Endodermal cell (in vitro differentiated cells): ENCODE results near the gene PAIP1. TPM values are rescaled to one million over a fixed set of nuclear protein-coding genes. Genes with fewer than 3 reads are reported as not detected.

Experiments
- DNase-seq: peaks from one replicate; pipeline ENCODE4 v3.0.0-alpha.2; 2017
- H3K27ac ChIP-seq: 2 replicates; pipeline ENCODE4 v1.5.1; 2013; ENCODE audit warnings: mild to moderate bottlenecking, low read depth, low read length, moderate library complexity
- H3K27me3 ChIP-seq: 2 replicates; pipeline ENCODE4 v1.6.1; 2013; ENCODE audit warnings: mild to moderate bottlenecking, low read length, moderate library complexity; ENCODE audit not compliant: insufficient read depth, control insufficient read depth, poor library complexity, severe bottlenecking
- H3K36me3 ChIP-seq: 2 replicates; pipeline ENCODE4 v1.7.0; 2013; ENCODE audit warnings: mild to moderate bottlenecking, low read length, moderate library complexity; ENCODE audit not compliant: control insufficient read depth, insufficient read depth
- H3K4me1 ChIP-seq: one replicate; pipeline ENCODE4 v1.7.0; 2013; ENCODE audit warnings: low read length; ENCODE audit not compliant: control insufficient read depth, insufficient read depth
- H3K4me3 ChIP-seq: 2 replicates; pipeline ENCODE4 v1.5.1; 2013; ENCODE audit warnings: mild to moderate bottlenecking, low read length, moderate library complexity
- H3K9ac ChIP-seq: 2 replicates; pipeline ENCODE4 v1.6.1; 2013; ENCODE audit warnings: mild to moderate bottlenecking, low read length, moderate library complexity; ENCODE audit not compliant: poor library complexity, severe bottlenecking; ENCODE audit errors: extremely low read depth
- H3K9me3 ChIP-seq: 2 replicates; pipeline ENCODE4 v1.6.1; 2013; ENCODE audit warnings: mild to moderate bottlenecking, low read length, moderate library complexity; ENCODE audit not compliant: control insufficient read depth
- H3K27ac Mint-ChIP-seq: 2 replicates; pipeline ENCODE4 v1.8.0; 2020; ENCODE audit warnings: mixed read lengths
- H3K27me3 Mint-ChIP-seq: 2 replicates; pipeline ENCODE4 v1.8.0; 2021; ENCODE audit warnings: mild to moderate bottlenecking, mixed read lengths; ENCODE audit not compliant: insufficient read depth
- H3K36me3 Mint-ChIP-seq: 2 replicates; pipeline ENCODE4 v1.8.0; 2020; ENCODE audit warnings: low read depth, mixed read lengths
- H3K4me1 Mint-ChIP-seq: 2 replicates; pipeline ENCODE4 v1.8.0; 2020; ENCODE audit warnings: mixed read lengths
- H3K4me3 Mint-ChIP-seq: 2 replicates; pipeline ENCODE4 v1.8.0; 2020; ENCODE audit warnings: mild to moderate bottlenecking, moderate library complexity, mixed read lengths
- H3K9me3 Mint-ChIP-seq: 2 replicates; pipeline ENCODE4 v1.8.0; 2020; ENCODE audit warnings: mild to moderate bottlenecking, mixed read lengths
- WGBS, 2 experiments: methylation state at CpG; one replicate each; pipeline versions ENCODE4 v1.1.5 to v1.1.7; 2013; ENCODE audit warnings: missing lambda C conversion rate in 2 of 2, mixed read lengths in 1 of 2; ENCODE audit not compliant: insufficient coverage in 1 of 2, insufficient read length in 1 of 2; 5-methylcytosine and 5-hydroxymethylcytosine counted together
- long read RNA-seq, 4 experiments: library from polyadenylated mRNA in 2 of 4; library from RNA in 1 of 4; library from capped mRNA in 1 of 4; stranded (forward) in 3 of 4; unstranded in 1 of 4; transcript quantifications; one replicate each; pipeline ENCODE4 v2.0.0, GENCODE V29; 2020 to 2021; ENCODE audit warnings: inconsistent platforms in 1 of 4
- polyA plus RNA-seq, 2 experiments: library from polyadenylated mRNA; stranded (reverse); fragments of 50-300 nt; gene quantifications; one replicate each; pipeline ENCODE4 v1.2.3, GENCODE V29; 2013
- total RNA-seq, 2 donors: library from RNA; stranded (reverse); fragmentation: NEBNext Ultra II Directional in 1 of 2; extraction: Animal tissue kit (Norgen Biotek cat#: 25700) in 1 of 2; gene quantifications; 2 replicates in 1 of 2; 3 replicates in 1 of 2; pipeline ENCODE4 v1.2.1, GENCODE V29; 2021
- TF ChIP-seq, protein P1 (sequence below): fragments of 200-600 bp; sonication (generic); conservative IDR thresholded peaks from 2 replicates; pipeline ENCODE4 v1.5.0; 2021; ENCODE audit warnings: antibody characterized with exemption, mild to moderate bottlenecking

The PAIP1 gene
- total RNA-seq = 100 to 1,000 TPM; 115 to 118 TPM
- polyA plus RNA-seq (2013, experiment 1 of 2) = 137 TPM
- 134 TPM for polyA plus RNA-seq (2013, experiment 2 of 2)
- long read RNA-seq, experiment 1, transcript PAIP1-203 (11 exons, 1,734 nt) = minor isoform, 19 of 72 reads
- long read RNA-seq, experiment 1, transcript PAIP1-201 (11 exons, 2,782 nt) = major isoform, 20 of 72 reads
- long read RNA-seq, experiment 1, partial matches to known transcripts = 11 of 72 reads
- long read RNA-seq, experiment 1, other reads (novel, unspliced or antisense) = 21 of 72 reads
- long read RNA-seq, experiment 2, transcript PAIP1-202 (11 exons, 1,814 nt) = minor isoform, 6 of 372 reads
- long read RNA-seq, experiment 2, transcript PAIP1-201 (11 exons, 2,782 nt) = major isoform, 212 of 372 reads
- long read RNA-seq, experiment 2, transcript PAIP1-203 (11 exons, 1,734 nt) = minor isoform, 130 of 372 reads
- long read RNA-seq, experiment 2, partial matches to known transcripts = 2 of 372 reads
- long read RNA-seq, experiment 2, other reads (novel, unspliced or antisense) = 22 of 372 reads
- long read RNA-seq, experiment 3, transcript PAIP1-201 (11 exons, 2,782 nt) = minor isoform, 61 of 356 reads
- long read RNA-seq, experiment 3, transcript PAIP1-202 (11 exons, 1,814 nt) = minor isoform, 22 of 356 reads
- long read RNA-seq, experiment 3, transcript PAIP1-203 (11 exons, 1,734 nt) = major isoform, 219 of 356 reads
- long read RNA-seq, experiment 3, partial matches to known transcripts = 12 of 356 reads
- long read RNA-seq, experiment 3, other reads (novel, unspliced or antisense) = 42 of 356 reads
- long read RNA-seq, experiment 4, transcript PAIP1-203 (11 exons, 1,734 nt) = minor isoform, 17 of 61 reads
- long read RNA-seq, experiment 4, transcript PAIP1-202 (11 exons, 1,814 nt) = major isoform, 29 of 61 reads
- long read RNA-seq, experiment 4, partial matches to known transcripts = 1 of 61 reads
- long read RNA-seq, experiment 4, other reads (novel, unspliced or antisense) = 12 of 61 reads

DNA sequence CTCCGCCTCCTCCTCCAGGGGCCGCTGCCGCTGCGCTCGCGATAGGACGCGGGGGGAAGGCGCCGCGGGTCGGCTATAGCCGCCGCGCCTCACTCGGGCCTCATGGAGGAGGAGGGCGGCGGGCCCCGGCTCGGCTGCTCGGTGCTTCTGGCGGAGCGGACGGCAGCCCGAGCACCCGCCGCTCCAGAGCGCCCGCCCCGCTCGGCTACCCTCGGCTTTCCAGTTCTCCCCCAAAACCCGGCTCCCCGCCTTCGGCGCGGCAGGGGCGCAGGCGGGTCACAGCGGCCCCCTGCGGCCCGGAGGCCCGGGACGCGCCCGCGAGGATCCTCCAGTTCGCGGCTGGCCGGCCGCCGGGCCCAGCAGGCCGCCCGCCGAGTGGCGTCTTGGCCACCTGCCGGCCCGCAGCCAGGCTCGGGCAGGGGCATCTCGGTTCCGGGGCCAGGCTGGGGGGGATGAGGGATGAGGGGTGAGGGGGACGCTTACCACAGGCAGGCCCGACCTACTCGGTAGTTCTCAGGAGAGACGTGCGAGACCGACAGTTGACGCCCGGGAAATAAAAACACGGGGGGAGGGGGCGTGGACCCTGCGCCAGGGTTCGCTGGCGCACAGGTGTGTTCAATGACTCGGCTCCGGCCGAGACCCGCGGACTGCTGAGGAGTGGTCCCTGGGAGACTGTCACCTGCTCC lies at the start of gene PAIP1:
Gene PAIP1, minus strand, starts transcription at position 221 of the 686 bp plus-strand sequence. CDS start 231 bp downstream, outside the sequence.
- WGBS, 2 experiments = 1 to 3% methylated on average over 11 to 79 of the region's 79 CpGs

GRCh38 chr5:43606351-43606750 lies 49.5 kb upstream of the PAIP1 start:
- peaks cover 19% of the 10 kb centered on the region for H3K4me1 Mint-ChIP-seq
- H3K27ac Mint-ChIP-seq = no peak overlapping the region
- Histone ChIP-seq H3K4me1 (no peaks in the 10 kb centered on the region), H3K9ac (no peak overlapping the region), H3K27me3 (no peaks in the 10 kb centered on the region), H3K36me3 (peaks cover 22% of the 10 kb centered on the region), H3K27ac (no peak overlapping the region), H3K9me3 (peaks cover 18% of the 10 kb centered on the region), H3K4me3 (peak overlapping the region; percentile 42)
- peaks cover 30% of the 10 kb centered on the region for H3K36me3 Mint-ChIP-seq
- DNase-seq = no peak
- WGBS, 2 experiments = 89% methylated on average over 3 of the region's 3 CpGs; no CpG with 5 or more reads in 1 of the 2 experiments
- H3K27me3 Mint-ChIP-seq = no peaks in the 10 kb centered on the region
- TF ChIP-seq, protein P1, sequence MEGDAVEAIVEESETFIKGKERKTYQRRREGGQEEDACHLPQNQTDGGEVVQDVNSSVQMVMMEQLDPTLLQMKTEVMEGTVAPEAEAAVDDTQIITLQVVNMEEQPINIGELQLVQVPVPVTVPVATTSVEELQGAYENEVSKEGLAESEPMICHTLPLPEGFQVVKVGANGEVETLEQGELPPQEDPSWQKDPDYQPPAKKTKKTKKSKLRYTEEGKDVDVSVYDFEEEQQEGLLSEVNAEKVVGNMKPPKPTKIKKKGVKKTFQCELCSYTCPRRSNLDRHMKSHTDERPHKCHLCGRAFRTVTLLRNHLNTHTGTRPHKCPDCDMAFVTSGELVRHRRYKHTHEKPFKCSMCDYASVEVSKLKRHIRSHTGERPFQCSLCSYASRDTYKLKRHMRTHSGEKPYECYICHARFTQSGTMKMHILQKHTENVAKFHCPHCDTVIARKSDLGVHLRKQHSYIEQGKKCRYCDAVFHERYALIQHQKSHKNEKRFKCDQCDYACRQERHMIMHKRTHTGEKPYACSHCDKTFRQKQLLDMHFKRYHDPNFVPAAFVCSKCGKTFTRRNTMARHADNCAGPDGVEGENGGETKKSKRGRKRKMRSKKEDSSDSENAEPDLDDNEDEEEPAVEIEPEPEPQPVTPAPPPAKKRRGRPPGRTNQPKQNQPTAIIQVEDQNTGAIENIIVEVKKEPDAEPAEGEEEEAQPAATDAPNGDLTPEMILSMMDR = no peak
- H3K4me3 Mint-ChIP-seq = no peak overlapping the region
- H3K9me3 Mint-ChIP-seq = peaks cover 19% of the 10 kb centered on the region

More for the DNA sequence above, at the start of gene PAIP1:
- Histone ChIP-seq H3K4me1 (peaks cover 6% of the 10 kb centered on the region), H3K9ac (peak within 1 kb of the TSS; percentile 98), H3K27ac (peak within 1 kb of the TSS; percentile 96), H3K4me3 (peak within 1 kb of the TSS; percentile 98), H3K36me3 (peaks cover 30% of the 10 kb centered on the region), H3K27me3 (no peaks in the 10 kb centered on the region), H3K9me3 (no peaks in the 10 kb centered on the region)
- no peak within 1 kb of the TSS for H3K4me3 Mint-ChIP-seq
- peaks cover 8% of the 10 kb centered on the region for H3K36me3 Mint-ChIP-seq
- DNase-seq = peak; percentile 93
- peak within 1 kb of the TSS; percentile 98 for H3K27ac Mint-ChIP-seq
- H3K27me3 Mint-ChIP-seq = no peaks in the 10 kb centered on the region
- H3K9me3 Mint-ChIP-seq = no peaks in the 10 kb centered on the region
- TF ChIP-seq, protein P1 = peak; percentile 70
- H3K4me1 Mint-ChIP-seq = peaks cover 11% of the 10 kb centered on the region

- Mint-ChIP-seq H3K27ac (no peak overlapping the region), H3K4me3 (no peak overlapping the region), H3K9me3 (peaks cover 19% of the 10 kb centered on the region), H3K4me1 (peaks cover 19% of the 10 kb centered on the region), H3K27me3 (no peaks in the 10 kb centered on the region), H3K36me3 (peaks cover 16% of the 10 kb centered on the region)
- WGBS, 2 experiments = 91 to 100% methylated on average over 2 to 4 of the region's 4 CpGs
- DNase-seq = no peak
- no peaks in the 10 kb centered on the region for H3K4me1 ChIP-seq
- H3K9me3 ChIP-seq = peaks cover 18% of the 10 kb centered on the region
- no peak overlapping the region for H3K9ac ChIP-seq
- H3K4me3 ChIP-seq = peak overlapping the region; percentile 87
- TF ChIP-seq, protein P1 = no peak
- H3K27ac ChIP-seq = no peak overlapping the region
- peaks cover 8% of the 10 kb centered on the region for H3K36me3 ChIP-seq
- no peaks in the 10 kb centered on the region for H3K27me3 ChIP-seq
These were observed 47.8 kb upstream of the PAIP1 start for GRCh38 chr5:43604699-43605098.
